HTR-8/SVneo (cell line): ENCODE results near the gene CDHR4.

Experiments used
- DNase-seq: peaks from one replicate; pipeline ENCODE4 v3.0.0; 2011; ENCODE audit warnings: low spot score, mixed read lengths; ENCODE audit not compliant: insufficient read length
- FAIRE-seq: peaks from 2 replicates; lab custom pipeline; 2011; peaks lifted over from hg19 to GRCh38; lab: Jason Lieb, UNC

The CDHR4 gene

GRCh38 chr3:49747792-49748480 lies 51.7 kb downstream of the CDHR4 start:
- DNase-seq: peak; percentile 48
- FAIRE-seq: no peak

GRCh38 chr3:49745986-49746385 lies 53.7 kb downstream of the CDHR4 start:
- FAIRE-seq (no peak), DNase-seq (no peak)
